Measurements from ENCODE around the gene BARD1. TPM values are rescaled to one million over a fixed set of nuclear protein-coding genes. Genes with fewer than 3 reads are reported as not detected.

BARD1 gene
- total RNA-seq, result 28.6 and 30.2 TPM in 2 replicates

DNA sequence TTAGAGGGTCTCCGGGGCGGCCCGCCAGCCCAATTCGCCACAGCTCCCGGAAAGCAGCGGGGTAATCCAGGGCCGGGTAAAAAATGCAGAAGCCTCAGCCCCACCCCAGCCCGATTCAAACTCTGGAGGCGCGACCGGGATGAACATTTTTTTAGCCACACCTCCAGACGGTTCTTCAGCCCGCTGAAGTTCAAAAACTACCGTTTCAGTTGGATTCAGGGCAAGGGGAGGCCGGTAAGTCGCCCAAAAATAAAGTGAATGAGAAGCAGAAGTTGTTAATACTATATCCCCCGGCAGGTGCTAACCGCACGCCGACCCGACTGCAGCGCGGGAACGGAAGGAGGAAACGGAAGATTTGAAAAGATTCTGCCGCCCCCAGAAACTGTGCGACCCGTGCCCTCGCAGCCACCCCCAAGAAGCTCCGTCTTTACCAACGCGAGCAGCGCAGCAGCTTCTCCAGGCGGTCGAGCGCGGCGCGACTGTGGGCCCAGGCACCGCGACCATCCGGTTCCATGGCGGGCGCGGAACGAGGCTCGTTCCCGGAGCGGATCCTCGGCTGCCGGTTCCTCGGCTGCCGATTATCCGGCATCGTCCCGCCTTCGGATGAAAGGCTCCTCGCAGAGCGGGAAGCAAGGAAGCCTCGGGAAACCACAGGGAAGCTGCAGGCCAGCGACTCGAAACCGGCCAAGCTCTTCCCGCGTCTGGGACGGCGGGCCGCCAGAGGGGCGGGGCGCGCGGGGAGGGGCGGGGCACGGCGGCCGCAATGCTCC, at the start of gene BARD1:
TSS of gene BARD1 (minus strand) at position 703 of the 770 bp plus-strand sequence. CDS start at position 589, 114 bp downstream.

Small RNAs within 50 kb of the gene (small RNA-seq; reads per million reads assigned to genes)
- 1.3 reads per million, percentile 56 among the genes with 10 or more reads in this experiment for gene SNORA70I
